ENCODE data around the gene DNAJB14.

DNAJB14 gene

DNA sequence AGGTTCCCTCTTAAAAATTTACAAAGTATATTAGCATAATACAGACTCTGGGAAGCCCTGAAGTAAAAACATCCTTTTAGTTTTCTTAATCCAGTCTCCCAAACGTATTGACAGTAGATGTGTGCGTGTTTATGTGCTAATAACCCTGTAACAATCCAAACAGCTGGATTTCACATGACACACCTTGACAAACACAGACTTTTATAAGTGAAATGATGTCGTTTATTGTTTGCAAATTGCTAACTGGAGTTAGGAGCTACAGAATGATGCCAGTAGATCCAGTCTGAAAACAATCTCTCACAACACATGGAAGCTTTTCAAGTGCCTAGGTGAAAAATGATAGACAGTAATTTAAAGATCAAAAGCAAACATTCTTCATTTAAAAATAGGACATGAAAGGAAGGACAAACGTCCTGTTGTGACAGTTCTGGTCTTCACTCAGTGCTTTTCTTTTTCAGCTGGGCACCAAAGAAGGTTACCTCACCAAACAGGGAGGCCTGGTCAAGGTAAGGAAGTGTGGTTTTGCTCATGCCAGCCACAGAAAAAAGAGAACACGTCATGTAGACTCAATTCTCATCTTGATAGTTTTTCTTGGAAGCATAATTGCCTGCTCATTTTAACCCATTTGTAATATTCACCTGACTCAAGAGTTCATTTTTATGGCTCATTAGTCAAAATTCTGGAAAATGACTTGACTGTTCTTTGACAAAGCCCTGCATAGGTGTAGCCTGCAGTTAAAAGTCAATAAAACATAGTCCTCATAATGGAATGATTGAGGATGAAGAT is 85.1 kb downstream of the DNAJB14 start:
- DNase-seq = no peak

DNA sequence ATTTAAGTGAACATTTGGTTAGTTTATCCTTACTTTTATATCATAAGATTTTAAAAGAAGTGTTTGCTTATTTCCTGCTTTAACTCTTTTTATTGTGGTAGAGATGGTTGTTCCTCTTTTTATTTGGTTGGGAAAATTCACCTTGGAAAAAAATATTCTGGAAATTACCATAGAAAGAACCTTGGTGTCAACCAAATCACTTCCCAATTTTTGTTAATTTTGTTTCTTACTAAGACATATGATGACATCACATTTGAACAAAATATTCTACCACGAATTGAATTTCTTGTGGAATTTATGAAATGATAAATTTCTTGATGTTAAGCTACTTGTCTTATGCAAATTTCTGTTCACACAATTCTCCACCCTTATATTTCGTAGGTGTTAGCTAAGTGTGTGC is 85.9 kb downstream of the DNAJB14 start:
- DNase-seq = no peak

GRCh38 chr4:99859618-99860017 is 86.8 kb downstream of the DNAJB14 start:
- DNase-seq = no peak

DNA sequence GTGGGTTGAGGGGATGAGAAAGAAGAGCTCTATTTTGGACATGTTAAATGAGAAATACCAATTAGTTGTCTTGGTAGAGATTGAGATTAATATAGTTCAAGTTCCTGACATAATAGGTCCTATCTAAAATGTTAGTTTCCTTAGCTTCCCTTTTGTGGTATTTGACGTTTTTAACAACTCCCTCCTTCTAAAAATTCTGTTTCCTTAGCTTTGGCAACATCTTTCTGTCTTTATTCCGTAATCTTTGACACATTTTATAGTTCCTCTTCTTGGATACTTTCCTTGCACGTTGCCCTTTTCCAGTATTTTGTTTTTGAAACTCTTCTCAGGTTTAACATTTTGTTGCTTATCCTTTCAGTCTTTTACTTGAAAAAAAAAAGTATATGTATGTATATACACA is 89.1 kb downstream of the DNAJB14 start:
- DNase-seq = no peak

GRCh38 chr4:99856166-99856565 is 90.3 kb downstream of the DNAJB14 start:
- DNase-seq = peak; percentile 19

DNA sequence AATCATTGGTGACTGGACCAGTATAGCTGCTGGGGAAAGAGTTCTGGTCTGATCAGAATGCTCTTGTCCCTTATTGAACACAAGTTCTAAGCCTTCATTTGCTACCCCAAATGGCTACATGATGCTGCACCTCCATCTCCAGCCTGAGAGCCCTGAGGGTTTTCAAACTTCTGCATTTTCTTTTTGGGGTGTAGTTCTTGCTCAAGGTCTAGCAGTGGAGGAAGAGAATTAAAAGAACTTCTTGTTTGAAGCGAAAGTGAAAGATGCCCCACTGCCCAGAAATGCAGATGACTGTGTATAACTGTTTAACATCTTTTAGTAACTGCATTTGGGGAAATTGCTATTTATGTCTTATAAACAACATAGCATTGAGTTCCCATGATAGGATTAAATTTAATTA is 90.7 kb downstream of the DNAJB14 start:
- peak; percentile 40 for DNase-seq

GRCh38 chr4:99853999-99854398 is 92.4 kb downstream of the DNAJB14 start:
- no peak for DNase-seq

GRCh38 chr4:99853190-99853589 is 93.2 kb downstream of the DNAJB14 start:
- DNase-seq = no peak

DNA sequence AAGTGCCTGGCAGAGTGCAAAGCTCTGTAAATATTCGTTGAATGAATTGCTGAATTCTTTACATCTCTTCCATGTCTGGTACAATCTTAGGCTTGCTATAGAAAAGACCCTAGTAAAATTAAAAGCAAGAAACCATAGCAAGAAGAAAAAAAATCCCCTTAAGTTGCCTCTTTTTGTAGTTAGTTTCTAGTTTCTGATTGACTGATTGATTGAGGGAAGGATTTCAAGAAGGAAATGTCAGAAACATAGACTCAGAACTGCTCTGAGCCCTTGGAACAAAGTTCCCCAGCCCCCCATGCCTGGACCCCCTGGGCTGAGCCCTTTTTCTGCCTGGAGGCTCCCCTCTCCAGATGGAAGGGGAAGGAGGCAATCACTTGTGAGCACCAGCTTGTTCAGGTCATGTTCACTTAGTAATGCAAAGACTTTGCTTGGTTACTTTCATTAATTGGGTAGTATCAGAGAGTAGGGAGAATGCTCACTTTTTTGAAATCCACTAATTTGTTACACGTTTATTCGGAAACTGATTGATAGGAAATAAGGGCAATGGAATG is 94.1 kb downstream of the DNAJB14 start:
- no peak for DNase-seq

DNA sequence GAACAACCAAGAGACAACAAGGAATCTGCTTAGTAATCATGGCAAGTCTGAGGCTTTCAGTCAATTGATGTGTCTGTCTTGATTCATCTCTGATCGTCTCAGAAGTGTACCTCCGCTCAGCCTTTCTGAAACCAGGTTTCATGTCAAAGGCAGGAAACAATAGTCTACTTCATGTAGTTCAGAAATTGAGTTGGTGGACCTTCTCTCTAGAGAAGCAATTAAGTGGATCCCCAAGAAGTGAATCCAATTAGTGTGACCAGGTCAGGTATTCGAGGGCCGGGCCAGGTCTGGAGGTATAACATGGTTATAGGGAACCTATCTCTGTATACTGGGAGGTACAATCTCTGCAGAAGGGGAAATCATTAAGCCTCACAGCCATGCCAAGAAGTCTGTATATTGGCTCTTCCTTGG is 97.8 kb downstream of the DNAJB14 start:
- DNase-seq = peak; percentile 16

GRCh38 chr4:99847362-99847976 is 98.9 kb downstream of the DNAJB14 start:
- peak; percentile 43 for DNase-seq

DNA sequence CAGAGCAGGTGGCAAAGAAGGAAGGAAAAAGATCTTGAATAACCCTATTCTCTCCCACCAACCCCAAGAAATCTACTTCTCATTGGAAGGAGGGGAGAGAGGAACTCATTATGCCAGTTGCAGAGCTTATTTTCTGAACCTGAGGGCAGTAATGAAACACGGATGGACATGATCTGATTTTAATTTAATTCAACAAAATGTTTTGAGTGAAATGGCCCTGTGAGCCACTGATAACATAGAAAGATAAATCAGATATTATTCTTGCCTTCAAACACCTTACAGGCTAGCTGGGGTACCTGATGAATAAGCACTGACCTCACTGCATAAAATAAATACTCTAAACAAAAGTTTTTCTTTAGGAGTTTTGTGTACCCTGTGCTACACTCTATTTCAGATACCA is 99.5 kb downstream of the DNAJB14 start:
- DNase-seq = no peak
